Stomach (tissue), 9 donors: ENCODE measurements around the gene ERAS. TPM values are rescaled to one million over a fixed set of nuclear protein-coding genes. Genes with fewer than 3 reads are reported as not detected.

ENCODE experiments used
- DNase-seq, 2 donors: peaks; one replicate each; pipeline versions ENCODE4 v3.0.0 to v3.0.0-alpha.2; 2013 to 2019
- H3K27ac ChIP-seq, 5 donors: fragments of 200-600 bp in 4 of 5; sonication (generic) in 4 of 5; one replicate each; pipeline ENCODE4 v1.5.1; 2013 to 2019; ENCODE audit warnings: mild to moderate bottlenecking in 1 of 5, moderate library complexity in 1 of 5
- H3K27me3 ChIP-seq, 3 donors: fragments of 200-600 bp; sonication (generic); one replicate each; pipeline ENCODE4 v1.5.1; 2017 to 2019; ENCODE audit warnings: mixed run types in 1 of 3
- H3K36me3 ChIP-seq, 4 donors: fragments of 200-600 bp; sonication (generic); 1 replicate in 3 of 4; 2 replicates in 1 of 4; pipeline ENCODE4 v1.5.1; 2016 to 2019
- H3K4me1 ChIP-seq, 4 donors: fragments of 200-600 bp; sonication (generic); one replicate each; pipeline ENCODE4 v1.5.1; 2016 to 2019
- H3K4me3 ChIP-seq, 4 donors: fragments of 200-600 bp; sonication (generic) in 3 of 4; one replicate each; pipeline ENCODE4 v1.5.1; 2016 to 2019; ENCODE audit warnings: mild to moderate bottlenecking in 1 of 4
- H3K9me3 ChIP-seq, 4 donors: fragments of 200-600 bp; sonication (generic); one replicate each; pipeline ENCODE4 v1.5.1; 2016 to 2019
- CTCF ChIP-seq, 7 experiments: fragments of 450-650 bp in 4 of 7; fragments of 200-600 bp in 3 of 7; sonication (generic) in 3 of 7; IDR thresholded peaks; one replicate each; pipeline ENCODE4 v1.5.1; 2016 to 2019; ENCODE audit warnings: antibody characterized with exemption in 7 of 7, control low read depth in 2 of 7, mild to moderate bottlenecking in 1 of 7
- EP300 ChIP-seq: sonication (generic); formaldehyde crosslinking; IDR thresholded peaks from one replicate; pipeline ENCODE4 v1.6.1; 2017; ENCODE audit warnings: antibody characterized with exemption
- POLR2A ChIP-seq, 4 donors: fragments of 450-650 bp; IDR thresholded peaks; one replicate each; pipeline ENCODE4 v1.6.1; 2016; ENCODE audit warnings: antibody characterized with exemption in 4 of 4, control low read depth in 2 of 4, mild to moderate bottlenecking in 1 of 4, moderate library complexity in 1 of 4
- POLR2AphosphoS5 ChIP-seq, 3 donors: sonication (generic); formaldehyde crosslinking; IDR thresholded peaks; one replicate each; pipeline ENCODE4 v1.6.1; 2016; ENCODE audit warnings: antibody characterized with exemption in 3 of 3
- WGBS, 5 donors: extraction: QIAGEN DNeasy Blood & Tissue Kit in 3 of 5; methylation state at CpG; one replicate each; pipeline versions ENCODE4 v1.1.5 to v1.1.7; 2013 to 2018; 5-methylcytosine and 5-hydroxymethylcytosine counted together
- intact Hi-C: fragments of 100-400 bp; cut with DNase I; formaldehyde crosslinking; loops from one replicate; pipeline ENCODE4 v1.15.1; 2023; ENCODE audit warnings: low total_unique reads
- polyA plus RNA-seq, 3 donors: library from polyadenylated mRNA; stranded (reverse); fragments of 200-250 nt; gene quantifications; one replicate each; pipeline ENCODE4 v1.2.3, GENCODE V29; 2013
- total RNA-seq, 5 donors: library from RNA; depleted of rRNA; stranded (reverse); fragments of >200 nt; gene quantifications; one replicate each; pipeline versions ENCODE4 v1.1.0 to v1.2.3, GENCODE V29; 2014 to 2016
- donor health status: healthy with polysubstance abuse.
- donor health status: Bipolar disorder and iron deficiency.
- donor health status: healthy.

The ERAS gene
- total and polyA plus RNA-seq, 8 donors, result not detected

GRCh38 chrX:48782216-48782615, 44.1 kb upstream of the ERAS start:
- no peak overlapping the region for H3K4me3 ChIP-seq
- peaks cover 0 to 15% (median 9%) of the 10 kb centered on the region in 3 donors for H3K27me3 ChIP-seq
- no peak overlapping the region for H3K27ac ChIP-seq
- no peaks in the 10 kb centered on the region for H3K4me1 ChIP-seq
- no peak for TF ChIP-seq POLR2AphosphoS5 (IDR thresholded peaks at IDR 0.05)
- TF ChIP-seq EP300, result no peak
- no peak for TF ChIP-seq CTCF (IDR thresholded peaks at IDR 0.05)
- TF ChIP-seq POLR2A (IDR thresholded peaks at IDR 0.05), result no peak
- H3K9me3 ChIP-seq, result peaks cover 0 to 3% (median 0%) of the 10 kb centered on the region in 4 donors
- intact Hi-C loops, result no loop called here
- WGBS, 5 donors, result 61 to 93% (median 75%) methylated on average over 2 of the region's 2 CpGs
- no peaks in the 10 kb centered on the region for H3K36me3 ChIP-seq
- DNase-seq, result no peak

- intact Hi-C loops, result no loop called here
- H3K36me3 ChIP-seq, result no peaks in the 10 kb centered on the region
- 57 to 76% (median 70%) methylated on average over 6 to 13 of the region's 13 CpGs for WGBS, 5 donors
- DNase-seq, result no peak
- H3K4me1 ChIP-seq, result no peaks in the 10 kb centered on the region
- H3K9me3 ChIP-seq, result peaks cover 0 to 3% (median 0%) of the 10 kb centered on the region in 4 donors
- peaks cover 0 to 21% (median 15%) of the 10 kb centered on the region in 3 donors for H3K27me3 ChIP-seq
- no peak for TF ChIP-seq EP300
- TF ChIP-seq CTCF (IDR thresholded peaks at IDR 0.05), result no peak
- no peak for TF ChIP-seq POLR2AphosphoS5 (IDR thresholded peaks at IDR 0.05)
- TF ChIP-seq POLR2A (IDR thresholded peaks at IDR 0.05), result no peak
- no peak overlapping the region for H3K27ac ChIP-seq
- H3K4me3 ChIP-seq, result no peak overlapping the region
Measured at GRCh38 chrX:48782795-48783194, 43.5 kb upstream of the ERAS start.

- TF ChIP-seq POLR2AphosphoS5 (IDR thresholded peaks at IDR 0.05) (no peak), EP300 (no peak), POLR2A (IDR thresholded peaks at IDR 0.05) (no peak), CTCF (IDR thresholded peaks at IDR 0.05) (no peak)
- WGBS, 5 donors, result 43 to 57% (median 52%) methylated on average over 2 to 3 of the region's 3 CpGs
Measured at GRCh38 chrX:48784726-48785125, 41.6 kb upstream of the ERAS start.

GRCh38 chrX:48785186-48785539, 41.1 kb upstream of the ERAS start:
- no peak overlapping the region for H3K27ac ChIP-seq
- peaks cover 0 to 3% (median 0%) of the 10 kb centered on the region in 4 donors for H3K9me3 ChIP-seq
- no peaks in the 10 kb centered on the region for H3K4me1 ChIP-seq
- no peak overlapping the region for H3K4me3 ChIP-seq
- H3K36me3 ChIP-seq, result no peaks in the 10 kb centered on the region
- WGBS, 5 donors, result 70 to 86% (median 78%) methylated on average over 1 of the region's 1 CpG; no CpG with 5 or more reads in 1 of the 5 donors
- intact Hi-C loops, result no loop called here
- no peak for TF ChIP-seq POLR2AphosphoS5 (IDR thresholded peaks at IDR 0.05)
- no peak for TF ChIP-seq EP300
- no peak for TF ChIP-seq POLR2A (IDR thresholded peaks at IDR 0.05)
- TF ChIP-seq CTCF (IDR thresholded peaks at IDR 0.05), result no peak
- peaks cover 0 to 17% (median 15%) of the 10 kb centered on the region in 3 donors for H3K27me3 ChIP-seq
- DNase-seq, result no peak

More at GRCh38 chrX:48784726-48785125, 41.6 kb upstream of the ERAS start:
- Histone ChIP-seq H3K9me3 (peaks cover 0 to 3% (median 0%) of the 10 kb centered on the region in 4 donors), H3K27ac (no peak overlapping the region), H3K4me3 (no peak overlapping the region), H3K27me3 (peaks cover 0 to 18% (median 17%) of the 10 kb centered on the region in 3 donors), H3K36me3 (no peaks in the 10 kb centered on the region), H3K4me1 (no peaks in the 10 kb centered on the region)
- intact Hi-C loops, result no loop called here
- no peak for DNase-seq
